ENCODE results near the gene ELL2. TPM values are rescaled to one million over a fixed set of nuclear protein-coding genes. Genes with fewer than 3 reads are reported as not detected.

Gene ELL2
- total and polyA plus RNA-seq, 2 of the 13 experiments (the other 11 are each of a cell fraction or from before 2014, with no cell fraction given), result 78.9 to 97.1 TPM

GRCh38 chr5:95842854-95843544, 118.7 kb downstream of the ELL2 start (continued):
- no peak for TF ChIP-seq GMEB1 (CRISPR knock-in tag; IDR thresholded peaks at IDR 0.05; ENCODE audit: borderline replicate concordance)
- no peak for TF ChIP-seq CHD2 (IDR thresholded peaks at IDR 0.05; ENCODE audit: low read depth, low read length)
- TF ChIP-seq ZNF558 (CRISPR knock-in tag; IDR thresholded peaks at IDR 0.05; ENCODE audit: borderline replicate concordance), result no peak
- peak; percentile 64; the same call in 1 of the 2 replicates for TF ChIP-seq SMAD3 (CRISPR knock-in tag; IDR thresholded peaks at IDR 0.05)
- TF ChIP-seq JARID2 (CRISPR knock-in tag; IDR thresholded peaks at IDR 0.05; ENCODE audit: insufficient replicate concordance), result no peak
- no peak for TF ChIP-seq ZNF280B (CRISPR knock-in tag; IDR thresholded peaks at IDR 0.05; ENCODE audit: borderline replicate concordance)
- TF ChIP-seq NFRKB (IDR thresholded peaks at IDR 0.05), result no peak
- 0 out of 2 replicates have a peak, but pooled peaks have one; percentile 22 for TF ChIP-seq AHDC1 (CRISPR knock-in tag; IDR thresholded peaks at IDR 0.05; ENCODE audit: borderline replicate concordance)
- TF ChIP-seq ZBTB10 (CRISPR knock-in tag; IDR thresholded peaks at IDR 0.05; ENCODE audit: borderline replicate concordance), result no peak
- TF ChIP-seq ZNF589 (CRISPR knock-in tag; conservative IDR thresholded peaks at IDR 0.05), result no peak
- TF ChIP-seq ZNF772 (CRISPR knock-in tag; IDR thresholded peaks at IDR 0.05), result 0 out of 2 replicates have a peak, but pooled peaks have one; percentile 58
- TF ChIP-seq NRL (CRISPR knock-in tag; IDR thresholded peaks at IDR 0.05; ENCODE audit: borderline replicate concordance), result no peak
- peak; percentile 78; the same call in 1 of the 2 replicates for TF ChIP-seq PITX1 (CRISPR knock-in tag; IDR thresholded peaks at IDR 0.05)
- no peak for TF ChIP-seq ZNF672 (CRISPR knock-in tag; IDR thresholded peaks at IDR 0.05)
- TF ChIP-seq ZNF577 (CRISPR knock-in tag; IDR thresholded peaks at IDR 0.05; ENCODE audit: borderline replicate concordance, low read depth), result no peak
- TF ChIP-seq ZNF317 (CRISPR knock-in tag; IDR thresholded peaks at IDR 0.05), result no peak
- TF ChIP-seq YEATS2 (CRISPR knock-in tag; IDR thresholded peaks at IDR 0.05; ENCODE audit: borderline replicate concordance), result peak; percentile 20; the same call in 1 of the 2 replicates
- no peak for TF ChIP-seq MLLT10 (CRISPR knock-in tag; IDR thresholded peaks at IDR 0.05)

Measured in HepG2 (cell line).